Non-pigmented ciliary epithelial cell (primary cell): ENCODE measurements around the gene TNIP1.

ENCODE experiments used
- DNase-seq: peaks from one replicate; pipeline ENCODE4 v3.0.0-alpha.2; 2010; ENCODE audit warnings: low read depth

TNIP1 gene

GRCh38 chr5:151021746-151022145 is 59.1 kb downstream of the TNIP1 start:
- no peak for DNase-seq

GRCh38 chr5:151020304-151021110 is 60.3 kb downstream of the TNIP1 start, which contains the start of gene GPX3:
TSS of gene GPX3 (plus strand) at chr5:151020591. CDS start at chr5:151020655, 64 bp downstream.
- DNase-seq = no peak

- no peak for DNase-seq
These were observed 61.5 kb downstream of the TNIP1 start for GRCh38 chr5:151019331-151019730.

- no peak for DNase-seq
These were observed 62.0 kb downstream of the TNIP1 start for GRCh38 chr5:151018846-151019245.

GRCh38 chr5:151017897-151018296 is 62.9 kb downstream of the TNIP1 start:
- DNase-seq = no peak

- no peak for DNase-seq
These were observed 64.1 kb downstream of the TNIP1 start for GRCh38 chr5:151016700-151017099.

GRCh38 chr5:151015974-151016587 is 64.8 kb downstream of the TNIP1 start:
- DNase-seq = no peak

- DNase-seq = no peak
These were observed 66.0 kb downstream of the TNIP1 start for GRCh38 chr5:151014680-151015343.

GRCh38 chr5:151012862-151013261 is 68.0 kb downstream of the TNIP1 start:
- no peak for DNase-seq

GRCh38 chr5:151008906-151009305 is 71.9 kb downstream of the TNIP1 start:
- no peak for DNase-seq

- no peak for DNase-seq
These were observed 72.7 kb downstream of the TNIP1 start for GRCh38 chr5:151008210-151008491.

- DNase-seq = no peak
These were observed 73.2 kb downstream of the TNIP1 start for GRCh38 chr5:151007430-151008209.

GRCh38 chr5:151006704-151007334 is 74.0 kb downstream of the TNIP1 start:
- no peak for DNase-seq

- DNase-seq = no peak
These were observed 74.8 kb downstream of the TNIP1 start for GRCh38 chr5:151005950-151006576.

GRCh38 chr5:151005187-151005949 is 75.5 kb downstream of the TNIP1 start:
- DNase-seq = no peak

GRCh38 chr5:151004499-151004898 is 76.3 kb downstream of the TNIP1 start:
- DNase-seq = no peak

GRCh38 chr5:151003503-151003860 is 77.4 kb downstream of the TNIP1 start:
- DNase-seq = no peak

GRCh38 chr5:151002681-151003502 is 77.9 kb downstream of the TNIP1 start:
- DNase-seq = no peak

GRCh38 chr5:151002250-151002649 is 78.6 kb downstream of the TNIP1 start:
- DNase-seq = no peak

- no peak for DNase-seq
These were observed 79.4 kb downstream of the TNIP1 start for GRCh38 chr5:151001436-151001835.
